Astrocyte of the spinal cord (primary cell): ENCODE data around the gene NRK.

Experiments
- DNase-seq: peaks from one replicate; pipeline ENCODE4 v3.0.0; 2011; ENCODE audit warnings: low read depth, low spot score
- H3K4me3 ChIP-seq: 2 replicates; pipeline ENCODE4 v1.5.1; 2011; ENCODE audit warnings: low read depth, mild to moderate bottlenecking, low read length, moderate library complexity
- in situ Hi-C: cut with HindIII; loops from 2 replicates; pipeline ENCODE4 v1.10.0; 2017; ENCODE audit warnings: low sequenced_read_pairs
- TF ChIP-seq, protein P1 (sequence below): IDR thresholded peaks from 2 replicates; pipeline ENCODE4 v1.5.1; 2012; ENCODE audit warnings: low read depth, mild to moderate bottlenecking, low read length, inconsistent platforms

The NRK gene

DNA sequence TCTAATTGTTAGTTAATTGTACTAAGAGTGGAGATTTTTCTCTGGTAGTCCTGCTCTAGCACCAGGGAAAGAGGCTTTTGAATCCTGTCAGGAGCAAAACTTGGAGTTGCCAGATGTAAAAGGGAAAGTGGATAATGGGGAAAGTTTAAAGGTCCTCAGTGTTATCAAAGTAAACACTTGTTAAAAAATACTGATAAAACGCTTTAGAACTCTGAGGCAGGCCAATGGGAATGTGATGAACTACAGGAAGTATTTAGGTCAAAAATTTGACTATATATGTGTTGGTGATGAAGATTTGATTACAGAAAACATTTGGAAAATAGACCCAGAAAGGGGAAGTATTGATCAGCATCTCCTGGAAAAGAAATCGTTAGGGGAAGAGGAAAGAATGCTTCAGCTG lies 183.3 kb downstream of the NRK start:
- no peak overlapping the region for H3K4me3 ChIP-seq
- TF ChIP-seq, protein P1, sequence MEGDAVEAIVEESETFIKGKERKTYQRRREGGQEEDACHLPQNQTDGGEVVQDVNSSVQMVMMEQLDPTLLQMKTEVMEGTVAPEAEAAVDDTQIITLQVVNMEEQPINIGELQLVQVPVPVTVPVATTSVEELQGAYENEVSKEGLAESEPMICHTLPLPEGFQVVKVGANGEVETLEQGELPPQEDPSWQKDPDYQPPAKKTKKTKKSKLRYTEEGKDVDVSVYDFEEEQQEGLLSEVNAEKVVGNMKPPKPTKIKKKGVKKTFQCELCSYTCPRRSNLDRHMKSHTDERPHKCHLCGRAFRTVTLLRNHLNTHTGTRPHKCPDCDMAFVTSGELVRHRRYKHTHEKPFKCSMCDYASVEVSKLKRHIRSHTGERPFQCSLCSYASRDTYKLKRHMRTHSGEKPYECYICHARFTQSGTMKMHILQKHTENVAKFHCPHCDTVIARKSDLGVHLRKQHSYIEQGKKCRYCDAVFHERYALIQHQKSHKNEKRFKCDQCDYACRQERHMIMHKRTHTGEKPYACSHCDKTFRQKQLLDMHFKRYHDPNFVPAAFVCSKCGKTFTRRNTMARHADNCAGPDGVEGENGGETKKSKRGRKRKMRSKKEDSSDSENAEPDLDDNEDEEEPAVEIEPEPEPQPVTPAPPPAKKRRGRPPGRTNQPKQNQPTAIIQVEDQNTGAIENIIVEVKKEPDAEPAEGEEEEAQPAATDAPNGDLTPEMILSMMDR: no peak
- DNase-seq: no peak
- in situ Hi-C loops: no loop called here

DNA sequence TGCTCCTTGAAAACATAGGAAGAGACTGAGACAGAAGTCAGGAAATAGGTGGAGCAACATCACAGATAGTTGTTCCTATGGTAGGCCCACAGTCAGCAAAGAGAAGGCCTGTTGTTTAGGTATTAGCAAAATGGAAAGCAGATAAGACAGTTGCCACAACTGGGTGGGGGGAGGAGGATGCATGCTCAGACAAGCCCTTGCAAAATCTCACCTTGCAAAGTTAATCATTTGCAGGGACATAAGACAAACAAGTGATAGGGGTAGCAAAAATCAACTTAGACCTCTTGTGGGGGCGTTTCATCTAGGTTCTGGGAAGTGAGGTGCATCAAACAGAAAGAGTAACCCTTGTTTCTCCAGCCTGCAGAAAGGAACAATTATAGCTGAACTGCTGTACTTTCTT lies 185.5 kb downstream of the NRK start:
- no peak overlapping the region for H3K4me3 ChIP-seq
- TF ChIP-seq, protein P1: no peak
- DNase-seq: no peak
- in situ Hi-C loops: no loop called here
